PC-9 (cell line): ENCODE data around the gene CALM1. TPM values are rescaled to one million over a fixed set of nuclear protein-coding genes. Genes with fewer than 3 reads are reported as not detected.

Experiments used
- BruUV-seq: library from RNA; stranded (reverse); fragments of 400-500 nt; replicated peaks from 2 replicates; lab custom pipeline; 2021; lab: Mats Ljungman, UMichigan
- CTCF ChIA-PET: fragments of 300-600 bp; sonication (Branson Sonifier 250); formaldehyde crosslinking; loops from one replicate; lab custom pipeline; 2022; ENCODE audit warnings: antibody characterized with exemption; lab: Charles Lee
- POLR2A ChIA-PET: fragments of 300-600 bp; sonication (Branson Sonifier 250); formaldehyde crosslinking; loops from one replicate; lab custom pipeline; 2022; ENCODE audit warnings: antibody characterized with exemption; ENCODE audit not compliant: unreplicated experiment; lab: Charles Lee
- DNase-seq, 2 experiments: peaks; one replicate each; pipeline versions ENCODE4 v3.0.0 to v3.0.0-alpha.2; 2015 to 2022; ENCODE audit warnings: mixed read lengths in 1 of 2
- H2AFZ ChIP-seq: fragments of 200-600 bp; sonication (generic); 2 replicates; pipeline ENCODE4 v1.8.1; 2017; ENCODE audit warnings: antibody characterized with exemption
- H3F3A ChIP-seq: fragments of 200-600 bp; sonication (generic); 2 replicates; pipeline ENCODE4 v1.8.1; 2017; ENCODE audit warnings: antibody characterized with exemption, mild to moderate bottlenecking, low read depth; ENCODE audit not compliant: insufficient read depth
- H3K27ac ChIP-seq: fragments of 200-600 bp; sonication (generic); 2 replicates; pipeline ENCODE4 v1.6.1; 2016; ENCODE audit warnings: mixed run types
- H3K27me3 ChIP-seq: fragments of 200-600 bp; sonication (generic); 2 replicates; pipeline ENCODE4 v1.6.1; 2016; ENCODE audit warnings: low read depth, mixed run types; ENCODE audit not compliant: insufficient read depth
- H3K36me3 ChIP-seq: fragments of 200-600 bp; sonication (generic); 2 replicates; pipeline ENCODE4 v1.6.1; 2016; ENCODE audit warnings: low read depth, mixed run types
- H3K4me1 ChIP-seq: fragments of 200-600 bp; sonication (generic); replicated peaks from 2 replicates; pipeline ENCODE4 v1.6.1; 2016; ENCODE audit warnings: mixed run types; ENCODE audit not compliant: insufficient read depth
- H3K4me2 ChIP-seq: fragments of 200-600 bp; sonication (generic); 2 replicates; pipeline ENCODE4 v1.6.1; 2017; ENCODE audit warnings: mixed run types
- H3K4me3 ChIP-seq: fragments of 200-600 bp; sonication (generic); 2 replicates; pipeline ENCODE4 v1.6.1; 2016; ENCODE audit warnings: mixed run types
- H3K79me2 ChIP-seq: fragments of 200-600 bp; sonication (generic); 2 replicates; pipeline ENCODE4 v1.6.1; 2017; ENCODE audit warnings: low read depth, mixed run types
- H3K9me2 ChIP-seq: fragments of 200-600 bp; sonication (generic); 2 replicates; pipeline ENCODE4 v1.8.1; 2017; ENCODE audit warnings: mild to moderate bottlenecking; ENCODE audit not compliant: insufficient read depth
- H3K9me3 ChIP-seq: fragments of 200-600 bp; sonication (generic); 2 replicates; pipeline ENCODE4 v1.8.1; 2016; ENCODE audit warnings: low read depth; ENCODE audit not compliant: insufficient read depth
- H4K20me1 ChIP-seq: fragments of 200-600 bp; sonication (generic); 2 replicates; pipeline ENCODE4 v1.8.1; 2017; ENCODE audit not compliant: insufficient read depth
- EZH2 ChIP-seq: fragments of 200-600 bp; sonication (generic); IDR thresholded peaks from 2 replicates; pipeline ENCODE4 v1.8.0; 2017; ENCODE audit warnings: antibody characterized with exemption, low read depth
- intact Hi-C: fragments of 100-400 bp; cut with micrococcal nuclease; formaldehyde crosslinking; loops from one replicate; pipeline ENCODE4 v1.10.0; 2022; ENCODE audit not compliant: unreplicated experiment
- total RNA-seq: library from RNA; stranded (reverse); gene quantifications from 2 replicates; pipeline ENCODE4 v1.2.3, GENCODE V29; 2021
- TF ChIP-seq, protein P1 (sequence below): fragments of 200-600 bp; sonication (generic); conservative IDR thresholded peaks from 2 replicates; pipeline ENCODE4 v1.6.1; 2017; ENCODE audit warnings: mixed run types, antibody characterized with exemption, mild to moderate bottlenecking, moderate library complexity

Gene CALM1
- total RNA-seq, 1 experiment from 2014 or later = 103 TPM

DNA sequence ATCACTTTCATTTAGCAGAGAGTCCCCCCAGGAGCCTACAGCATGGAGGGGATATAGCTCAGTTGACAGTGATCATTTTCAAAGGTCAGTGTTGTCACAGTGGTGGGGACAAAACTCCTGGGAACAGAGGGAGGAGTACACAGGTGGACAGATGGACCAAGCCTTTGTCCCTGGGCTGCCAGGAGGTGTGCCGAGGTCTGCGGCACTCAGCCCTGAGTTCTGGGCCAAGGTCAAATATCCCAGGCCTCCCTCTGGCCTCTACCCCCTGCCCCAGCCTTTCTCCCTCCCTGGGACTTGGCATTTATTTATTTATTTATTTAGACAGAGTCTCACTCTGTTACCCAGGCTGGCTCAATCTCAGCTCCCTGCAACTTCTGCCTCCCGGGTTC, 24.8 kb downstream of the CALM1 start:
- no peak for TF ChIP-seq EZH2
- TF ChIP-seq, protein P1, sequence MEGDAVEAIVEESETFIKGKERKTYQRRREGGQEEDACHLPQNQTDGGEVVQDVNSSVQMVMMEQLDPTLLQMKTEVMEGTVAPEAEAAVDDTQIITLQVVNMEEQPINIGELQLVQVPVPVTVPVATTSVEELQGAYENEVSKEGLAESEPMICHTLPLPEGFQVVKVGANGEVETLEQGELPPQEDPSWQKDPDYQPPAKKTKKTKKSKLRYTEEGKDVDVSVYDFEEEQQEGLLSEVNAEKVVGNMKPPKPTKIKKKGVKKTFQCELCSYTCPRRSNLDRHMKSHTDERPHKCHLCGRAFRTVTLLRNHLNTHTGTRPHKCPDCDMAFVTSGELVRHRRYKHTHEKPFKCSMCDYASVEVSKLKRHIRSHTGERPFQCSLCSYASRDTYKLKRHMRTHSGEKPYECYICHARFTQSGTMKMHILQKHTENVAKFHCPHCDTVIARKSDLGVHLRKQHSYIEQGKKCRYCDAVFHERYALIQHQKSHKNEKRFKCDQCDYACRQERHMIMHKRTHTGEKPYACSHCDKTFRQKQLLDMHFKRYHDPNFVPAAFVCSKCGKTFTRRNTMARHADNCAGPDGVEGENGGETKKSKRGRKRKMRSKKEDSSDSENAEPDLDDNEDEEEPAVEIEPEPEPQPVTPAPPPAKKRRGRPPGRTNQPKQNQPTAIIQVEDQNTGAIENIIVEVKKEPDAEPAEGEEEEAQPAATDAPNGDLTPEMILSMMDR = no peak
- Histone ChIP-seq H3K4me3 (no peak overlapping the region), H3K9me3 (no peaks in the 10 kb centered on the region), H3K4me1 (peaks cover 15% of the 10 kb centered on the region), H3F3A (no peaks in the 10 kb centered on the region; the same call in 1 of the 2 replicates), H3K27ac (no peak overlapping the region), H4K20me1 (no peaks in the 10 kb centered on the region), H3K36me3 (no peaks in the 10 kb centered on the region), H3K9me2 (no peaks in the 10 kb centered on the region), H3K4me2 (no peak overlapping the region), H2AFZ (no peak overlapping the region), H3K79me2 (no peaks in the 10 kb centered on the region), H3K27me3 (no peaks in the 10 kb centered on the region)
- ChIA-PET CTCF (no interaction called here), POLR2A (no interaction called here)
- intact Hi-C loops = no loop called here
- BruUV-seq = no TSS peak
- no peak for DNase-seq

DNA sequence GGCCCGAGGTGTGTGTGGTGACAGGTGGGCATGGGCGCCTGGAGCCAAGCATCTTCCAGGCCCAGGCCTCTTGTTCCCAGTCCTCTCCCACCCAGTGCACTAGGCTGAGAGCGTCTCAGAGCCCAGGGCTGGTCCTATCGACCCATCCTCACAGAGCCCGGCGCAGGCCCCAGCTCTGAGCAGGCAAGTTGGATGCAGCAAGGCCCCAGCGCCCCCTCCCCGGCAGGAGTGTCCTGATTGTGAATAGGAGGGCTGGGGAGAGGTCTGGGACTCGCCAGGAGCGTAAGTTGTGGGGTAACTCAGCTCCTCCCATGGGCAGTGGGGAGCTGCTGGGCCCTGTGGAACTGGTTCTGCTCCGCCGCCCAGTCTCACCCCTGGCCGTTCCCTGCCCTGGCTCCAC, 26.3 kb downstream of the CALM1 start:
- Histone ChIP-seq H3K27ac (no peak overlapping the region), H3K4me3 (no peak overlapping the region)

DNA sequence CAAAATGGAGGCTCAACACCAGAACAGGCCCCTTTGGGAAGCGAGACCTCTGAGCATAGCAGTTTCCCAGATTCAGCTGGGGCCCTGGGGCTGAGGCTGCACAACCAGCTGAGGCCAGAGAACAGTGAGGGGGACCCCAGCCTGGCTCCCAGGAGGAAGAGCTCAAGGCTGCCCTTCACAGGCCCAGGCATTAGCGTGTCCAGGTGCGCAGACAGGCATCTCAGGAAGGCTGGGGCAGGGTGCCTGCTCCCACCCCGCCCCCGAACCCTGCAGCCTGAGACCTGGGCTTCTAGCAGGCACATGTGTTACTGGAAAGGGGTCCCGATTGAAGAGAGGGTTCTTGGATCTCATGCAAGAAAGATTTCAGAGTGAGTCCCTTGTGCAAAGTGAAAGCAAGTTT, 27.2 kb downstream of the CALM1 start:
- CTCF ChIA-PET = no interaction called here
- H3K27ac ChIP-seq = no peak overlapping the region

More for the DNA sequence above, 26.3 kb downstream of the CALM1 start:
- Histone ChIP-seq H4K20me1 (no peaks in the 10 kb centered on the region), H3K36me3 (no peaks in the 10 kb centered on the region), H3K9me3 (no peaks in the 10 kb centered on the region), H3K9me2 (no peaks in the 10 kb centered on the region), H3F3A (no peaks in the 10 kb centered on the region; the same call in 1 of the 2 replicates), H3K4me1 (peaks cover 15% of the 10 kb centered on the region), H3K79me2 (no peaks in the 10 kb centered on the region), H2AFZ (no peak overlapping the region), H3K27me3 (no peaks in the 10 kb centered on the region), H3K4me2 (no peak overlapping the region)
- CTCF ChIA-PET = no interaction called here
- no TSS peak for BruUV-seq
- DNase-seq = no peak
- intact Hi-C loops = no loop called here
- POLR2A ChIA-PET = no interaction called here
- TF ChIP-seq EZH2 = no peak
- TF ChIP-seq, protein P1 = no peak

More for the DNA sequence above, 27.2 kb downstream of the CALM1 start:
- no peak for DNase-seq
- H4K20me1 ChIP-seq = no peaks in the 10 kb centered on the region
- no peaks in the 10 kb centered on the region; the same call in 1 of the 2 replicates for H3F3A ChIP-seq
- no TSS peak for BruUV-seq
- H3K9me3 ChIP-seq = no peaks in the 10 kb centered on the region
- intact Hi-C loops = no loop called here
- POLR2A ChIA-PET = no interaction called here
- TF ChIP-seq, protein P1 = no peak
- TF ChIP-seq EZH2 = no peak
- H3K4me3 ChIP-seq = no peak overlapping the region
- no peaks in the 10 kb centered on the region for H3K9me2 ChIP-seq
- H3K27me3 ChIP-seq = no peaks in the 10 kb centered on the region
- H3K4me1 ChIP-seq = peaks cover 8% of the 10 kb centered on the region
- H2AFZ ChIP-seq = no peak overlapping the region
- no peaks in the 10 kb centered on the region for H3K36me3 ChIP-seq
- no peak overlapping the region for H3K4me2 ChIP-seq
- H3K79me2 ChIP-seq = no peaks in the 10 kb centered on the region
